HepG2 (cell line): ENCODE measurements around the gene EPHX1. TPM values are rescaled to one million over a fixed set of nuclear protein-coding genes. Genes with fewer than 3 reads are reported as not detected.

Experiments used
- ATAC-seq: fragments of 200-7000 bp; cut with Tn5 transposase; 3 replicates; pipeline ENCODE4 v1.9.1; 2020; ENCODE audit warnings: mild to moderate bottlenecking, moderate library complexity
- BruUV-seq: library from RNA; stranded (reverse); fragments of 400-500 nt; replicated peaks from 2 replicates; lab custom pipeline; 2021; lab: Mats Ljungman, UMichigan
- CTCF ChIA-PET: fragments of 300-600 bp; formaldehyde crosslinking; extraction: SDS; loops from one replicate; lab custom pipeline; 2021; ENCODE audit warnings: low total read pairs, inconsistent platforms, low intra/inter-chr PET ratio; lab: Yijun Ruan, JAX
- POLR2A ChIA-PET: fragments of 350-600 bp; sonication (Branson Sonifier 250); formaldehyde crosslinking; loops from one replicate; lab custom pipeline; 2020; ENCODE audit warnings: antibody characterized with exemption, inconsistent platforms; lab: Yijun Ruan, JAX
- DNase-seq: peaks from one replicate; pipeline ENCODE4 v3.0.0-alpha.2; 2015; ENCODE audit warnings: low spot score
- FAIRE-seq: peaks from 3 replicates; lab custom pipeline; 2011; peaks lifted over from hg19 to GRCh38; lab: Jason Lieb, UNC
- H2AFZ ChIP-seq: one replicate; pipeline ENCODE4 v1.6.1; 2011; ENCODE audit warnings: low read length, inconsistent platforms
- H3K27ac ChIP-seq: fragments of 300-600 bp; 3 replicates; pipeline ENCODE4 v1.8.0; 2011; ENCODE audit warnings: mixed run types, mild to moderate bottlenecking, mixed read lengths, low read length, inconsistent platforms; ENCODE audit not compliant: insufficient read depth; ENCODE audit errors: extremely low read length
- H3K27me3 ChIP-seq, 2 experiments: fragments of 200-600 bp in 1 of 2; 2 replicates in 1 of 2; 3 replicates in 1 of 2; pipeline versions ENCODE4 v1.6.0 to v1.8.0; 2011; ENCODE audit warnings: low read length in 2 of 2, mild to moderate bottlenecking in 2 of 2, moderate library complexity in 2 of 2, inconsistent platforms in 1 of 2; ENCODE audit not compliant: insufficient read depth in 2 of 2, control insufficient read depth in 1 of 2
- H3K36me3 ChIP-seq, 2 experiments: fragments of 200-600 bp in 1 of 2; replicated peaks in 1 of 2; 2 replicates in 1 of 2; 3 replicates in 1 of 2; pipeline versions ENCODE4 v1.5.1 to v1.8.0; 2011; ENCODE audit warnings: low read length in 2 of 2, inconsistent platforms in 1 of 2; ENCODE audit not compliant: insufficient read depth in 2 of 2, control insufficient read depth in 1 of 2
- H3K4me1 ChIP-seq: 2 replicates; pipeline ENCODE4 v1.5.1; 2012; ENCODE audit warnings: low read length, inconsistent platforms; ENCODE audit not compliant: insufficient read depth
- H3K4me2 ChIP-seq: 2 replicates; pipeline ENCODE4 v1.6.0; 2011; ENCODE audit warnings: low read depth, low read length, inconsistent platforms
- H3K4me3 ChIP-seq, 3 experiments: fragments of 200-600 bp in 1 of 3; sonication (generic), shearing (Covaris generic) in 1 of 3; replicated peaks in 1 of 3; 2 replicates each; pipeline ENCODE4 v1.5.1; 2011 to 2016; ENCODE audit warnings: low read length in 3 of 3, inconsistent platforms in 2 of 3, low read depth in 2 of 3, mild to moderate bottlenecking in 2 of 3, control low read depth in 1 of 3, mixed read lengths in 1 of 3; ENCODE audit not compliant: insufficient read depth in 1 of 3
- H3K79me2 ChIP-seq: one replicate; pipeline ENCODE4 v1.6.1; 2011; ENCODE audit warnings: low read length, inconsistent platforms; ENCODE audit not compliant: insufficient read depth
- H3K9ac ChIP-seq: 2 replicates; pipeline ENCODE4 v1.6.0; 2011; ENCODE audit warnings: mild to moderate bottlenecking, low read depth, low read length, inconsistent platforms; ENCODE audit not compliant: insufficient read depth
- H3K9me3 ChIP-seq: 2 replicates; pipeline ENCODE4 v1.5.1; 2012; ENCODE audit warnings: mild to moderate bottlenecking, low read length
- H4K20me1 ChIP-seq: 2 replicates; pipeline ENCODE4 v1.6.0; 2011; ENCODE audit warnings: inconsistent platforms, mild to moderate bottlenecking, low read length, moderate library complexity; ENCODE audit not compliant: insufficient read depth
- ARNT ChIP-seq: fragments of 450-650 bp; IDR thresholded peaks from 2 replicates; pipeline ENCODE4 v1.6.1; 2017
- GABPA ChIP-seq, 2 experiments: IDR thresholded peaks; 2 replicates each; pipeline ENCODE4 v1.6.1; 2011 to 2016; ENCODE audit warnings: low read depth in 2 of 2, low read length in 1 of 2, missing biosample characterization in 1 of 2, missing genetic modification characterization in 1 of 2
- GABPB1 ChIP-seq: IDR thresholded peaks from 2 replicates; pipeline ENCODE4 v1.6.1; 2016; ENCODE audit warnings: mild to moderate bottlenecking, missing genetic modification reagents, moderate library complexity, missing compliant biosample characterization
- HMG20A ChIP-seq: IDR thresholded peaks from 2 replicates; pipeline ENCODE4 v1.6.1; 2016; ENCODE audit warnings: borderline replicate concordance
- PHF21A ChIP-seq: sonication (generic); formaldehyde crosslinking; IDR thresholded peaks from 2 replicates; pipeline ENCODE4 v1.5.0; 2020; ENCODE audit warnings: mild to moderate bottlenecking, missing genetic modification reagents
- PTBP1 ChIP-seq: fragments of 200-400 bp; formaldehyde crosslinking; IDR thresholded peaks from 2 replicates; pipeline ENCODE4 v1.6.1; 2018; ENCODE audit warnings: low read length, low read depth; ENCODE audit not compliant: poor library complexity, severe bottlenecking
- RAD21 ChIP-seq: fragments of 450-650 bp; formaldehyde crosslinking; IDR thresholded peaks from 2 replicates; pipeline ENCODE4 v1.5.0; 2020; ENCODE audit warnings: mild to moderate bottlenecking
- RCOR2 ChIP-seq: IDR thresholded peaks from 2 replicates; pipeline ENCODE4 v1.6.1; 2016; ENCODE audit warnings: missing biosample characterization, missing genetic modification reagents
- SP140L ChIP-seq: sonication (generic); formaldehyde crosslinking; IDR thresholded peaks from 2 replicates; pipeline ENCODE4 v1.4.0; 2020; ENCODE audit warnings: missing genetic modification reagents, borderline replicate concordance
- STAG1 ChIP-seq: sonication (generic); formaldehyde crosslinking; IDR thresholded peaks from 2 replicates; pipeline ENCODE4 v1.4.0; 2020; ENCODE audit warnings: missing genetic modification reagents
- TSC22D2 ChIP-seq: sonication (generic); formaldehyde crosslinking; IDR thresholded peaks from 2 replicates; pipeline ENCODE4 v1.5.1; 2020; ENCODE audit warnings: missing genetic modification reagents, mild to moderate bottlenecking, borderline replicate concordance
- ZFP82 ChIP-seq: sonication (generic); formaldehyde crosslinking; IDR thresholded peaks from 2 replicates; pipeline ENCODE4 v1.5.1; 2020; ENCODE audit warnings: mild to moderate bottlenecking, missing genetic modification reagents, borderline replicate concordance
- ZNF260 ChIP-seq: sonication (generic); formaldehyde crosslinking; IDR thresholded peaks from 2 replicates; pipeline ENCODE4 v1.4.0; 2020; ENCODE audit warnings: missing genetic modification reagents, low read depth, mild to moderate bottlenecking, borderline replicate concordance
- ZNF567 ChIP-seq: sonication (generic); formaldehyde crosslinking; IDR thresholded peaks from 2 replicates; pipeline ENCODE4 v1.8.1; 2023; ENCODE audit warnings: mild to moderate bottlenecking, missing genetic modification reagents, borderline replicate concordance
- WGBS: methylation state at CpG from one replicate; pipeline ENCODE4 v1.1.6; 2017; ENCODE audit warnings: low lambda C conversion rate; 5-methylcytosine and 5-hydroxymethylcytosine counted together
- in situ Hi-C: cut with HindIII; loops from 2 replicates; pipeline ENCODE4 v1.10.0; 2017; ENCODE audit warnings: low pct_unique_long_range_greater_than_20kb; ENCODE audit not compliant: extremely low pct_ligation_motif_present
- intact Hi-C: fragments of 100-400 bp; cut with micrococcal nuclease; formaldehyde crosslinking; loops from one replicate; pipeline ENCODE4 v1.10.0; 2022; ENCODE audit not compliant: unreplicated experiment
- polyA plus RNA-seq, 8 experiments: library from polyadenylated mRNA; depleted of rRNA in 3 of 8; stranded (reverse) in 7 of 8; unstranded in 1 of 8; fragments of >200 nt; fragmentation: Illumina TruSeq in 4 of 8; extraction: Trizol in 4 of 8; gene quantifications; 2 replicates each; pipeline versions ENCODE4 v1.2.1 to v1.2.3, GENCODE V29; 2011 to 2016; ENCODE audit warnings: low read depth in 4 of 8, missing spikeins in 1 of 8, mixed read lengths in 1 of 8; ENCODE audit not compliant: insufficient read depth in 1 of 8
- total RNA-seq, 5 experiments: library from RNA; depleted of rRNA; stranded (reverse); fragments of >200 nt; fragmentation: Illumina TruSeq; extraction: Trizol; gene quantifications; 2 replicates each; pipeline ENCODE4 v1.2.3, GENCODE V29; 2016; ENCODE audit warnings: low read depth in 1 of 5
- TF ChIP-seq, protein P1 (sequence below): sonication (generic); formaldehyde crosslinking; conservative IDR thresholded peaks from 2 replicates; pipeline ENCODE4 v1.4.0; 2020; ENCODE audit warnings: missing genetic modification reagents
- TF ChIP-seq, protein P2 (sequence below): sonication (generic); formaldehyde crosslinking; IDR thresholded peaks from 2 replicates; pipeline ENCODE4 v1.5.0; 2020; ENCODE audit warnings: mild to moderate bottlenecking, low read depth, missing genetic modification reagents, borderline replicate concordance
- TF ChIP-seq, protein P3 (sequence below): sonication (generic); formaldehyde crosslinking; IDR thresholded peaks from 2 replicates; pipeline ENCODE4 v1.4.0; 2020; ENCODE audit warnings: mild to moderate bottlenecking, missing genetic modification reagents
- TF ChIP-seq, protein P4 (sequence below): sonication (generic); formaldehyde crosslinking; IDR thresholded peaks from 2 replicates; pipeline ENCODE4 v1.8.0; 2022; ENCODE audit warnings: missing genetic modification reagents, mild to moderate bottlenecking, moderate library complexity, borderline replicate concordance

The EPHX1 gene
- total and polyA plus RNA-seq, 2 of the 13 experiments (the other 11 are each of a cell fraction or from before 2014, with no cell fraction given), result 27.7 to 36.5 TPM

DNA sequence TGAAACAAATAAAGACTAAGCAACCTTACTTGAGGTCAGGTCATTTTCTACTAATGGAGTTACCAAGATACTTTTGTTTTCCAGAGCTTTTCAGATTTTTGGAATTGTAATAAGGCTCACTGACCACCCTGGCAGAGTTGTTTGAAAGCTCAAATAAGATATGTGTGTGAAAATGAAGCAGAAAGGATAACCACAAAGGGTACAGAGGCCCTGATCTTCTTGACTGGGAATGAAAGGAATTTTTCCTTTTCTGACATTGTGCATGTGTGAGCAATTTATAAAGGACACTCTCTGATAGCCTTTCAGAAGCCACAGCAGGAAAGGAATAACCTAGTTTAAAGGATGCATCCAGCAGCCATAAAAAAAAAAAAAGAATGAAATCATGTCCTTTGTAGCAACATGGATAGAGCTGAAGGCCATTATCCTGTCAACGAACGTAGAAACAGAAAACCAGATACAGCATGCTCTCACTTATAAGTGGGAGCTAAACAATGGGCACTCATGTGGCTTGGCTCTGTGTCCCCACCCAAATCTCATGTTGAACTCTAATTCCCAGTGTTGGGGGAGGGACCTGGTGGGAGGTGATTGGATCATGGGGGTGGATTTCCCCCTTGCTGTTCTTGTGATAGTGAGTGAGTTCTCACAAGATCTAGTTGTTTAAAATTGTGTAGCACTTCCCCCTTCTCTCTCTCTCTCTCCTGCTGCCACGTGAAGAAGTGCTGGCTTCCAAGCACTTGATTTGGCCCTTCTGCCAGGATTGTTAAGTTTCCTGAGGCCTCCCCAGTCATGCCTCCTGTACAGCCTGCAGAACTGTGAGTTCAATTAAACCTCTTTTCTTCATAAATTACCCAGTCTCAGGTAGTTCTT is 35.4 kb upstream of the EPHX1 start:
- Histone ChIP-seq H3K4me3 (no peak overlapping the region), H3K4me2 (no peak overlapping the region), H3K27me3 (no peaks in the 10 kb centered on the region; a peak in 1 of 5 replicates), H3K36me3 (no peaks in the 10 kb centered on the region), H3K4me1 (peaks cover 67% of the 10 kb centered on the region), H3K79me2 (peaks cover 18% of the 10 kb centered on the region), H3K9me3 (no peaks in the 10 kb centered on the region), H3K27ac (no peak overlapping the region), H2AFZ (no peak overlapping the region), H3K9ac (no peak overlapping the region), H4K20me1 (peaks cover 4% of the 10 kb centered on the region; the same call in 1 of the 2 replicates)
- intact Hi-C loops (loop anchor here (5.0 to 10.0 kb wide), 4 partner anchors 37 to 207 kb away; partner anchors contain the start of gene PYCR2), in situ Hi-C loops (loop anchor here (5.0 kb wide), 1 partner anchor 297 kb away; no protein-coding TSS in a partner anchor)
- no peak for DNase-seq
- WGBS, result 90% methylated on average over 2 of the region's 3 CpGs
- no TSS peak for BruUV-seq
- ChIA-PET POLR2A (interaction anchor here (1.5 kb wide), 1 partner anchor 39 kb away, joined by 3 read pairs; no protein-coding TSS in a partner anchor), CTCF (no interaction called here)
- FAIRE-seq, result no peak
- no peak for ATAC-seq
- TF ChIP-seq GABPA (IDR thresholded peaks at IDR 0.05; ENCODE audit: low read depth, low read length) (no peak), GABPA (CRISPR knock-in tag; IDR thresholded peaks at IDR 0.05; ENCODE audit: low read depth) (no peak), ZNF567 (CRISPR knock-in tag) (no peak), ZFP82 (CRISPR knock-in tag) (no peak), RCOR2 (CRISPR knock-in tag) (no peak), ZNF260 (CRISPR knock-in tag) (no peak), ARNT (no peak), TSC22D2 (CRISPR knock-in tag) (no peak), SP140L (CRISPR knock-in tag) (no peak), PHF21A (CRISPR knock-in tag) (no peak), GABPB1 (CRISPR knock-in tag) (no peak), RAD21 (CRISPR knock-in tag) (no peak), PTBP1 (no peak), HMG20A (no peak), STAG1 (CRISPR knock-in tag) (no peak)
- TF ChIP-seq, protein P1, sequence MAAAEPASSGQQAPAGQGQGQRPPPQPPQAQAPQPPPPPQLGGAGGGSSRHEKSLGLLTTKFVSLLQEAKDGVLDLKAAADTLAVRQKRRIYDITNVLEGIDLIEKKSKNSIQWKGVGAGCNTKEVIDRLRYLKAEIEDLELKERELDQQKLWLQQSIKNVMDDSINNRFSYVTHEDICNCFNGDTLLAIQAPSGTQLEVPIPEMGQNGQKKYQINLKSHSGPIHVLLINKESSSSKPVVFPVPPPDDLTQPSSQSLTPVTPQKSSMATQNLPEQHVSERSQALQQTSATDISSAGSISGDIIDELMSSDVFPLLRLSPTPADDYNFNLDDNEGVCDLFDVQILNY, result no peak
- TF ChIP-seq, protein P2, sequence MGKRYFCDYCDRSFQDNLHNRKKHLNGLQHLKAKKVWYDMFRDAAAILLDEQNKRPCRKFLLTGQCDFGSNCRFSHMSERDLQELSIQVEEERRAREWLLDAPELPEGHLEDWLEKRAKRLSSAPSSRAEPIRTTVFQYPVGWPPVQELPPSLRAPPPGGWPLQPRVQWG (CRISPR knock-in tag), result no peak
- TF ChIP-seq, protein P3, sequence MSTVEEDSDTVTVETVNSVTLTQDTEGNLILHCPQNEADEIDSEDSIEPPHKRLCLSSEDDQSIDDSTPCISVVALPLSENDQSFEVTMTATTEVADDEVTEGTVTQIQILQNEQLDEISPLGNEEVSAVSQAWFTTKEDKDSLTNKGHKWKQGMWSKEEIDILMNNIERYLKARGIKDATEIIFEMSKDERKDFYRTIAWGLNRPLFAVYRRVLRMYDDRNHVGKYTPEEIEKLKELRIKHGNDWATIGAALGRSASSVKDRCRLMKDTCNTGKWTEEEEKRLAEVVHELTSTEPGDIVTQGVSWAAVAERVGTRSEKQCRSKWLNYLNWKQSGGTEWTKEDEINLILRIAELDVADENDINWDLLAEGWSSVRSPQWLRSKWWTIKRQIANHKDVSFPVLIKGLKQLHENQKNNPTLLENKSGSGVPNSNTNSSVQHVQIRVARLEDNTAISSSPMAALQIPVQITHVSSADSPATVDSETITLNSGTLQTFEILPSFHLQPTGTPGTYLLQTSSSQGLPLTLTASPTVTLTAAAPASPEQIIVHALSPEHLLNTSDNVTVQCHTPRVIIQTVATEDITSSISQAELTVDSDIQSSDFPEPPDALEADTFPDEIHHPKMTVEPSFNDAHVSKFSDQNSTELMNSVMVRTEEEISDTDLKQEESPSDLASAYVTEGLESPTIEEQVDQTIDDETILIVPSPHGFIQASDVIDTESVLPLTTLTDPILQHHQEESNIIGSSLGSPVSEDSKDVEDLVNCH, result no peak
- TF ChIP-seq, protein P4, sequence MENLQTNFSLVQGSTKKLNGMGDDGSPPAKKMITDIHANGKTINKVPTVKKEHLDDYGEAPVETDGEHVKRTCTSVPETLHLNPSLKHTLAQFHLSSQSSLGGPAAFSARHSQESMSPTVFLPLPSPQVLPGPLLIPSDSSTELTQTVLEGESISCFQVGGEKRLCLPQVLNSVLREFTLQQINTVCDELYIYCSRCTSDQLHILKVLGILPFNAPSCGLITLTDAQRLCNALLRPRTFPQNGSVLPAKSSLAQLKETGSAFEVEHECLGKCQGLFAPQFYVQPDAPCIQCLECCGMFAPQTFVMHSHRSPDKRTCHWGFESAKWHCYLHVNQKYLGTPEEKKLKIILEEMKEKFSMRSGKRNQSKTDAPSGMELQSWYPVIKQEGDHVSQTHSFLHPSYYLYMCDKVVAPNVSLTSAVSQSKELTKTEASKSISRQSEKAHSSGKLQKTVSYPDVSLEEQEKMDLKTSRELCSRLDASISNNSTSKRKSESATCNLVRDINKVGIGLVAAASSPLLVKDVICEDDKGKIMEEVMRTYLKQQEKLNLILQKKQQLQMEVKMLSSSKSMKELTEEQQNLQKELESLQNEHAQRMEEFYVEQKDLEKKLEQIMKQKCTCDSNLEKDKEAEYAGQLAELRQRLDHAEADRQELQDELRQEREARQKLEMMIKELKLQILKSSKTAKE, result no peak
